AG10803 (cell line): ENCODE data around the gene CDH3.

Experiments
- DNase-seq: peaks from one replicate; pipeline ENCODE4 v3.0.0; 2010; ENCODE audit warnings: low read depth
- H3K4me3 ChIP-seq: 2 replicates; pipeline ENCODE4 v1.5.1; 2011; ENCODE audit warnings: mild to moderate bottlenecking, low read length, control low read depth
- TF ChIP-seq, protein P1 (sequence below): conservative IDR thresholded peaks from 2 replicates; pipeline ENCODE4 v1.5.1; 2011; ENCODE audit warnings: mild to moderate bottlenecking, low read length, control low read depth, inconsistent platforms

Gene CDH3

DNA sequence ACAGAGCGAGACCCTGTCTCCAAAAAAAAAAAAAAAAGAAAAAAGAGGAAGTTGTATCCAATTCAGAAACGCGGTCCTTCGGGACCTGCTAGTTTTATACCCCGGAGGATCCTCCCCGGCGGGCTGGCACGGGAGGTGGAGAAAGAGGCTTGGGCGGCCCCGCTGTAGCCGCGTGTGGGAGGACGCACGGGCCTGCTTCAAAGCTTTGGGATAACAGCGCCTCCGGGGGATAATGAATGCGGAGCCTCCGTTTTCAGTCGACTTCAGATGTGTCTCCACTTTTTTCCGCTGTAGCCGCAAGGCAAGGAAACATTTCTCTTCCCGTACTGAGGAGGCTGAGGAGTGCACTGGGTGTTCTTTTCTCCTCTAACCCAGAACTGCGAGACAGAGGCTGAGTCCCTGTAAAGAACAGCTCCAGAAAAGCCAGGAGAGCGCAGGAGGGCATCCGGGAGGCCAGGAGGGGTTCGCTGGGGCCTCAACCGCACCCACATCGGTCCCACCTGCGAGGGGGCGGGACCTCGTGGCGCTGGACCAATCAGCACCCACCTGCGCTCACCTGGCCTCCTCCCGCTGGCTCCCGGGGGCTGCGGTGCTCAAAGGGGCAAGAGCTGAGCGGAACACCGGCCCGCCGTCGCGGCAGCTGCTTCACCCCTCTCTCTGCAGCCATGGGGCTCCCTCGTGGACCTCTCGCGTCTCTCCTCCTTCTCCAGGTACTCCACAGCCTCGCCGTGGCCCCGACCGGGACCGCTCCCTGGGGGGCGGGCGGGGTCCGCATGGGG is at the start of gene CDH3:
Gene CDH3 (plus strand): TSS at position 596 of the 779 bp plus-strand sequence. CDS start 70 bp downstream, at position 666.
- TF ChIP-seq, protein P1, sequence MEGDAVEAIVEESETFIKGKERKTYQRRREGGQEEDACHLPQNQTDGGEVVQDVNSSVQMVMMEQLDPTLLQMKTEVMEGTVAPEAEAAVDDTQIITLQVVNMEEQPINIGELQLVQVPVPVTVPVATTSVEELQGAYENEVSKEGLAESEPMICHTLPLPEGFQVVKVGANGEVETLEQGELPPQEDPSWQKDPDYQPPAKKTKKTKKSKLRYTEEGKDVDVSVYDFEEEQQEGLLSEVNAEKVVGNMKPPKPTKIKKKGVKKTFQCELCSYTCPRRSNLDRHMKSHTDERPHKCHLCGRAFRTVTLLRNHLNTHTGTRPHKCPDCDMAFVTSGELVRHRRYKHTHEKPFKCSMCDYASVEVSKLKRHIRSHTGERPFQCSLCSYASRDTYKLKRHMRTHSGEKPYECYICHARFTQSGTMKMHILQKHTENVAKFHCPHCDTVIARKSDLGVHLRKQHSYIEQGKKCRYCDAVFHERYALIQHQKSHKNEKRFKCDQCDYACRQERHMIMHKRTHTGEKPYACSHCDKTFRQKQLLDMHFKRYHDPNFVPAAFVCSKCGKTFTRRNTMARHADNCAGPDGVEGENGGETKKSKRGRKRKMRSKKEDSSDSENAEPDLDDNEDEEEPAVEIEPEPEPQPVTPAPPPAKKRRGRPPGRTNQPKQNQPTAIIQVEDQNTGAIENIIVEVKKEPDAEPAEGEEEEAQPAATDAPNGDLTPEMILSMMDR, result no peak
- DNase-seq, result no peak
- no peak within 1 kb of the TSS for H3K4me3 ChIP-seq

DNA sequence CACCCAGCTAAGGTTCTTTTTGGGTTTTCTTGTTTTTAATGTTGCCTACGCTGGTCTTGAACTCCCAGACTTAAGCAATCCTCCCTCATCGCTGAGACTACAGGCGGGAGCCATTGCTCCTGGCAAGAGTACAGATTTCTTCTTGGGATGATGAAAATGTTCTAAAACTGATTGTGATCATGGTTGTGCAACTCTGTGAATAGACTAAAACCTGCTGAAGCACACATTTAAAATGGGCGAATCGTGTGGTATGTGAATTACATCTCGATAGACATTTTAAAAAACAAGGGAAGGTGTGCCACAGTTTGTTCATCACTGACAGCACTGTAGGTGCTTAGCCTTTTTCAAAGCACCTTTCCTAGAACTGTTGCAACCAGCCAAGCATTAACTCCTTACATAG is 48.8 kb upstream of the CDH3 start:
- no peak overlapping the region for H3K4me3 ChIP-seq
- no peak for DNase-seq
- TF ChIP-seq, protein P1, result no peak

DNA sequence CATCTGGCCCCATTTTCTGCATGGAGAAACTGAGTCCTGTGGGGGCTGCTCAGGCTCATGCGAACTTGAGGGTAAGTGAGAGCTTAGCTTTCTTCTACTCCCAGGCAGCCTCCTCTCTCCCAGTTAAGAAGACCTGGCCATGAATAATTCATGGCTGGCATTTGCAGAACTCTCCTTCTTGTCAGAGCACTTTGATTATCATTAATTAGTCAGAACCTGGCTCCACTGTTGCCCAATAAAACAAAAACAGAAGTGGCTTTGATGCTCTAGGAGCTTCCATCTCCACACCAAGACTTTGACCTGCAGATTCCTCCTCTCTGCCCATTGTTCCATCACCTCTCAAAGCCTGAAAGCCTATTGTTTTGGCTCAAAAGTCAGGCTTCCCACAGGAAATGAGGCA is 45.5 kb upstream of the CDH3 start:
- no peak for DNase-seq
- TF ChIP-seq, protein P1, result no peak
- H3K4me3 ChIP-seq, result no peak overlapping the region

DNA sequence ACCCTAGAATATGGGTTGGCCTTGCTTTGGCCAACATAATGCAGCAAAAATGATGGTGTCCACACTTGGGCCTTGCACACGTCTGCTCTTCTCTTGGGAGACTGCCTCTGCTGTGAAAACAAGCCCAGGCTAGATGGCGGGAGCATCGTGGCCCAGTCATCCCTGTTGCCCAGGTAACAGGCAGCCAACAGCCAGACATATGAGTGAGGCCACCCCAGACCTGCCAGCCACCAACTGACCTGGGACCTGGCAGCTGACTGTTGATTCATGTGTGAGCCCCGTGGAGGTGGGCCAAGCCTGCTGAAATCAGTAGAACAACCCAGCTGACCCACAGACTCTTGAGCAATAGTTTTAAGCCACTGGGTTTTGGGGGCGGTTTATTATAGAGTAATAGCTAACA is 39.4 kb upstream of the CDH3 start:
- TF ChIP-seq, protein P1, result no peak
- DNase-seq, result no peak
- no peak overlapping the region for H3K4me3 ChIP-seq

DNA sequence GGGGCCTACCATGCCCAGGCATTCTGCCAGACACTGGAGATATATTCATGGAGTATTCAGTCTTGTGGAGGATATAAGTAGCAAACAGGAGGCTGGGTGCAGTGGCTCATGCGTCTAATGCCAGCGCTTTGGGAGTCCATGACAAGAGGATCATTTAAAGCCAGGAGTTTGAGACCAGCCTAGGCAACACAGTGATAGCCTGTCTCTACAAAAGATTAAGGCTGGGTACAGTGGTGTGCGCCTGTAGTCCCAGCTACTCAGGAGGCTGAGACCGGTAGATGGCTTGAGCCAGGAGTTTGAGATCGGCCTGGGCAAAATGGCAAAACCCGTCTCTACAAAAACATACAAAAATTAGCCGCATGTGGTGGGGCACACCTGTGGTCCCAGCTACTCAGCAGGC is 37.7 kb upstream of the CDH3 start:
- H3K4me3 ChIP-seq, result no peak overlapping the region
- TF ChIP-seq, protein P1, result no peak
- DNase-seq, result no peak

DNA sequence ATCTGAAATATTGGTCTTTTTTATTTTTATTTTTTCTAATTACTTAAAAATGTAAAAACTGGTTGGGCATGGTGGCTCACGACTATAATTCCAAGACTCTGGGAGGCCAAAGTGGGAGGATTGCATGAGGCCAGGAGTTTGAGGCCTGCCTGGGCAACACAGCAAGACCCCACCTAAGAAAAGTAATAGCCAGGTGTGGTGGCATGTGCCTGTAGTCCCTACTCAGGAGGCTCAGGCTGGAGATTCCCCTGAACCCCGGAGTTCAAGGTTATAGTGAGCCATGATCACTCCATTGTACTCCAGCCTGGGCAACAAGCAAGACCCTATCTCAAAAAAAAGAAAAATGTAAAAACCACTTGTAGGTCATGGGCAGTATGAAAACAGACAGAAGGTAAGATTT is 36.8 kb upstream of the CDH3 start:
- H3K4me3 ChIP-seq, result no peak overlapping the region
- no peak for DNase-seq
- TF ChIP-seq, protein P1, result no peak

DNA sequence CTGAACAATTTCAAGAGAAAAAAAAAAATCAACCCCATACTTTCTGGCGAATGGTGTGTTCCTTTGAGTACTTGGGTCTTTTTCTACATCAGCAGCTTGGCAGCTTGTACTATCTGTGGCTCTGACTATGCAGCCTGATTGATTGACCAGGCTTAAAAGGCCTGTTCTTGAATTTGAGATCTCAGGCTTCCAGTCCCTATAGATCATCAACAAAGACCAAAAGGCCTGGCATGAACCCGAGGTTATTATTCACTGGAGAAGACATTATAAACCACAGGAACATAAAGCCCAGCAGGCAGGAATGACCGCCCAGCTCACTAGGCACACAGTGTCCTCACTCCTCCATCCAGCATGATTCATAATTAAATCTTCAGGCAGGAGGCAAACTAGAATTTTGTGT is 32.1 kb upstream of the CDH3 start:
- DNase-seq, result no peak
- no peak overlapping the region for H3K4me3 ChIP-seq
- TF ChIP-seq, protein P1, result no peak
